ENCODE measurements around the gene FBP2. TPM values are rescaled to one million over a fixed set of nuclear protein-coding genes. Genes with fewer than 3 reads are reported as not detected.

The FBP2 gene
- total RNA-seq, 1 experiment from 2014 or later = not detected

DNA sequence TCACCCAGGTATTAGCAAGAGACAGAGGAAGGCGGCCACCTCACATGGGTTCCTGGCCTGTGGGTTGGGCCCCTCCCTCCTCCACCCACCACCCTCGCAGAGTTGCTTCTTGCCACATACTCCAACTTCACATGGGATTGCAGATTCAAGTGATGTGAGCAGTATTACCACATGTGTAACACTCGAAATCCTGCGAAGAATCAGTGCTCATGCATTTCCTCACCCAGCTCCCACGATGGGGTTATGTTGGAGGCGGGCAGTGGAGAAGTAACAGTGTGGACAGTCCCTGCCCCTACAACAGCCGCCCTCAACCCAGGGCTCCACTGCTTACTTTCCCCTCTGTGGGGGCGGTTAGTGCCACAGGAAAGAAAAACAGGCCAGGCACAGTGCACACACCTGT lies 49.6 kb upstream of the FBP2 start (continued):
- TF ChIP-seq TEAD4 (CRISPR knock-in tag; IDR thresholded peaks at IDR 0.05) (no peak), MYBL2 (CRISPR knock-in tag; IDR thresholded peaks at IDR 0.05) (no peak)

DNA sequence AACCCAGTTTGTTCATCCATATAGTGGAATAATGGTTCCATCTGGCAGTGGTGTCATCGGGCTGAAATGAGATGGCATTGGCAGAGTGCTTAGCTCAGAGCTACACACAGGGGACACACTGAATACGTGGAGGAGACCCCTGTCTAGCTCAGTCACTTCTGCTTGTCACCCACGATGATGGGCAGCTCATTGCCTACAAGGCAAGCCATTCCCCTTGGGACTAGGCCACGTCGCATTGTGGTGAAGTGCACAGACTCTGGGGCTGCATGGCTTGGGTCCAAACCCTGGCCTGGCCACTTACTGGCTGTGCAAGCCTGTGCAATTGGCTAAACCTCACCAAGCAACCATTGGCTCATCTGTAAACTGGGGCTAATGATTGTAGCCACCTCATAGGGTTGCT lies 48.9 kb upstream of the FBP2 start:
- no peak overlapping the region for H3K27ac Mint-ChIP-seq
- peaks cover 72% of the 10 kb centered on the region for H3K27me3 Mint-ChIP-seq (ENCODE audit: low read depth)
- CTCF ChIA-PET = interaction anchor here (2.1 kb wide), 1 partner anchor 26 kb away, joined by 6 read pairs; no protein-coding TSS in a partner anchor
- ATAC-seq (no peak), DNase-seq (ENCODE audit: low spot score) (no peak)
- no peaks in the 10 kb centered on the region for H3K9me3 Mint-ChIP-seq
- POLR2A ChIA-PET = interaction anchor here (0.7 kb wide), 1 partner anchor 1797 kb away, joined by 3 read pairs; no protein-coding TSS in a partner anchor
- peaks cover 20% of the 10 kb centered on the region for H3K4me1 Mint-ChIP-seq
- TF ChIP-seq, protein P1, sequence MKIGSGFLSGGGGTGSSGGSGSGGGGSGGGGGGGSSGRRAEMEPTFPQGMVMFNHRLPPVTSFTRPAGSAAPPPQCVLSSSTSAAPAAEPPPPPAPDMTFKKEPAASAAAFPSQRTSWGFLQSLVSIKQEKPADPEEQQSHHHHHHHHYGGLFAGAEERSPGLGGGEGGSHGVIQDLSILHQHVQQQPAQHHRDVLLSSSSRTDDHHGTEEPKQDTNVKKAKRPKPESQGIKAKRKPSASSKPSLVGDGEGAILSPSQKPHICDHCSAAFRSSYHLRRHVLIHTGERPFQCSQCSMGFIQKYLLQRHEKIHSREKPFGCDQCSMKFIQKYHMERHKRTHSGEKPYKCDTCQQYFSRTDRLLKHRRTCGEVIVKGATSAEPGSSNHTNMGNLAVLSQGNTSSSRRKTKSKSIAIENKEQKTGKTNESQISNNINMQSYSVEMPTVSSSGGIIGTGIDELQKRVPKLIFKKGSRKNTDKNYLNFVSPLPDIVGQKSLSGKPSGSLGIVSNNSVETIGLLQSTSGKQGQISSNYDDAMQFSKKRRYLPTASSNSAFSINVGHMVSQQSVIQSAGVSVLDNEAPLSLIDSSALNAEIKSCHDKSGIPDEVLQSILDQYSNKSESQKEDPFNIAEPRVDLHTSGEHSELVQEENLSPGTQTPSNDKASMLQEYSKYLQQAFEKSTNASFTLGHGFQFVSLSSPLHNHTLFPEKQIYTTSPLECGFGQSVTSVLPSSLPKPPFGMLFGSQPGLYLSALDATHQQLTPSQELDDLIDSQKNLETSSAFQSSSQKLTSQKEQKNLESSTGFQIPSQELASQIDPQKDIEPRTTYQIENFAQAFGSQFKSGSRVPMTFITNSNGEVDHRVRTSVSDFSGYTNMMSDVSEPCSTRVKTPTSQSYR (CRISPR knock-in tag; IDR thresholded peaks at IDR 0.05) = no peak
- TF ChIP-seq NFE2L1 (CRISPR knock-in tag; IDR thresholded peaks at IDR 0.05) = no peak
- TF ChIP-seq ZNF232 (CRISPR knock-in tag; IDR thresholded peaks at IDR 0.05) = no peak
- no peak for TF ChIP-seq SOX15 (CRISPR knock-in tag; IDR thresholded peaks at IDR 0.05)
- no peak for TF ChIP-seq RELA (CRISPR knock-in tag; IDR thresholded peaks at IDR 0.05; ENCODE audit: borderline replicate concordance)
- no peak overlapping the region for H3K4me3 Mint-ChIP-seq
- H3K36me3 Mint-ChIP-seq = no peaks in the 10 kb centered on the region

DNA sequence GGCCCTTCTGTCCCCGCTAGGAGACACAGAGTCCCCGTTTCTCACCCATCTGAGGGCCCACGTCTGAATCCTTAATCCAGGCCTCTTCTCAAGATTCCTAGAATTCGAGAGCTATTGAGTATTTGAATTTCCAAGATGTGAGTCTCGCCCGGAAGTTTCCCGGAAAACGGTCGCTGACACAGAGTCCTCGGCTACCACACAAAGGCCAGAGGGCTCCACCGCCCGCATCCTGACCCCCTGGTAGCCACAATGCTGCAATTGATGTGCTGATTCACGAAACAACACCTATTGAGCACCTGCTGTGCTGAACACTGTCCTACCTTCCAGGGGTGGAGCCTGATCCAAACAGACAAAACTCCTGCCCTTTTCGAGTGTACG lies 46.4 kb upstream of the FBP2 start:
- DNase-seq (ENCODE audit: low spot score) = peak; percentile 67
- Mint-ChIP-seq H3K36me3 (no peaks in the 10 kb centered on the region), H3K9me3 (no peaks in the 10 kb centered on the region), H3K27me3 (ENCODE audit: low read depth) (peaks cover 89% of the 10 kb centered on the region), H3K4me1 (peaks cover 20% of the 10 kb centered on the region), H3K27ac (no peak overlapping the region), H3K4me3 (peak overlapping the region; percentile 70)
- POLR2A ChIA-PET = no interaction called here
- ATAC-seq = peak; percentile 74
- CTCF ChIA-PET = interaction anchor here (0.8 to 2.7 kb wide), 7 partner anchors 11 to 491 kb away, joined by 3 to 10 read pairs (median 4); no protein-coding TSS in a partner anchor
- TF ChIP-seq FOXK1 (CRISPR knock-in tag; IDR thresholded peaks at IDR 0.05) (peak; percentile 79), NFE2L1 (CRISPR knock-in tag; IDR thresholded peaks at IDR 0.05) (0 out of 2 replicates have a peak, but pooled peaks have one; percentile 26), FOXJ3 (CRISPR knock-in tag; IDR thresholded peaks at IDR 0.05; ENCODE audit: borderline replicate concordance) (no peak), SMAD4 (CRISPR knock-in tag; IDR thresholded peaks at IDR 0.05) (no peak), ETV6 (CRISPR knock-in tag; IDR thresholded peaks at IDR 0.05) (peak; percentile 100), SP1 (CRISPR knock-in tag; conservative IDR thresholded peaks at IDR 0.05) (peak; percentile 47; the same call in 1 of the 2 replicates), ZNF423 (CRISPR knock-in tag; IDR thresholded peaks at IDR 0.05) (peak; percentile 72), ZNF121 (CRISPR knock-in tag; IDR thresholded peaks at IDR 0.05) (peak; percentile 71; the same call in 1 of the 2 replicates)
- TF ChIP-seq, protein P2, sequence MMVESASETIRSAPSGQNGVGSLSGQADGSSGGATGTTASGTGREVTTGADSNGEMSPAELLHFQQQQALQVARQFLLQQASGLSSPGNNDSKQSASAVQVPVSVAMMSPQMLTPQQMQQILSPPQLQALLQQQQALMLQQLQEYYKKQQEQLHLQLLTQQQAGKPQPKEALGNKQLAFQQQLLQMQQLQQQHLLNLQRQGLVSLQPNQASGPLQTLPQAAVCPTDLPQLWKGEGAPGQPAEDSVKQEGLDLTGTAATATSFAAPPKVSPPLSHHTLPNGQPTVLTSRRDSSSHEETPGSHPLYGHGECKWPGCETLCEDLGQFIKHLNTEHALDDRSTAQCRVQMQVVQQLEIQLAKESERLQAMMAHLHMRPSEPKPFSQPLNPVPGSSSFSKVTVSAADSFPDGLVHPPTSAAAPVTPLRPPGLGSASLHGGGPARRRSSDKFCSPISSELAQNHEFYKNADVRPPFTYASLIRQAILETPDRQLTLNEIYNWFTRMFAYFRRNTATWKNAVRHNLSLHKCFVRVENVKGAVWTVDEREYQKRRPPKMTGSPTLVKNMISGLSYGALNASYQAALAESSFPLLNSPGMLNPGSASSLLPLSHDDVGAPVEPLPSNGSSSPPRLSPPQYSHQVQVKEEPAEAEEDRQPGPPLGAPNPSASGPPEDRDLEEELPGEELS (CRISPR knock-in tag; IDR thresholded peaks at IDR 0.05) = peak; percentile 89; the same call in 1 of the 2 replicates
- TF ChIP-seq, protein P3, sequence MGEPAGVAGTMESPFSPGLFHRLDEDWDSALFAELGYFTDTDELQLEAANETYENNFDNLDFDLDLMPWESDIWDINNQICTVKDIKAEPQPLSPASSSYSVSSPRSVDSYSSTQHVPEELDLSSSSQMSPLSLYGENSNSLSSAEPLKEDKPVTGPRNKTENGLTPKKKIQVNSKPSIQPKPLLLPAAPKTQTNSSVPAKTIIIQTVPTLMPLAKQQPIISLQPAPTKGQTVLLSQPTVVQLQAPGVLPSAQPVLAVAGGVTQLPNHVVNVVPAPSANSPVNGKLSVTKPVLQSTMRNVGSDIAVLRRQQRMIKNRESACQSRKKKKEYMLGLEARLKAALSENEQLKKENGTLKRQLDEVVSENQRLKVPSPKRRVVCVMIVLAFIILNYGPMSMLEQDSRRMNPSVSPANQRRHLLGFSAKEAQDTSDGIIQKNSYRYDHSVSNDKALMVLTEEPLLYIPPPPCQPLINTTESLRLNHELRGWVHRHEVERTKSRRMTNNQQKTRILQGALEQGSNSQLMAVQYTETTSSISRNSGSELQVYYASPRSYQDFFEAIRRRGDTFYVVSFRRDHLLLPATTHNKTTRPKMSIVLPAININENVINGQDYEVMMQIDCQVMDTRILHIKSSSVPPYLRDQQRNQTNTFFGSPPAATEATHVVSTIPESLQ (CRISPR knock-in tag; IDR thresholded peaks at IDR 0.05) = no peak

Data from WTC11 (cell line).